Gastroesophageal sphincter (tissue), 4 donors: Measurements from ENCODE around the gene ADM5. TPM values are rescaled to one million over a fixed set of nuclear protein-coding genes. Genes with fewer than 3 reads are reported as not detected.

Source experiments
- ATAC-seq: fragments of 150-250 bp; one replicate; pipeline ENCODE4 v1.9.1; 2016; ENCODE audit warnings: mild to moderate bottlenecking, moderate library complexity
- H3K27ac ChIP-seq, 4 donors: fragments of 200-600 bp; sonication (generic) in 3 of 4; 1 replicate in 3 of 4; 2 replicates in 1 of 4; pipeline ENCODE4 v1.5.1; 2016 to 2019
- H3K27me3 ChIP-seq: fragments of 200-600 bp; sonication (generic); one replicate; pipeline ENCODE4 v1.5.1; 2019
- H3K36me3 ChIP-seq, 2 donors: fragments of 200-600 bp; sonication (generic); one replicate each; pipeline ENCODE4 v1.5.1; 2019; ENCODE audit warnings: control low read depth in 1 of 2
- H3K4me1 ChIP-seq, 3 donors: fragments of 200-600 bp; sonication (generic); 1 replicate in 2 of 3; 2 replicates in 1 of 3; pipeline ENCODE4 v1.5.1; 2016 to 2019; ENCODE audit warnings: control low read depth in 2 of 3
- H3K4me3 ChIP-seq, 2 donors: fragments of 200-600 bp; sonication (generic); one replicate each; pipeline ENCODE4 v1.5.1; 2019; ENCODE audit warnings: mild to moderate bottlenecking in 1 of 2, moderate library complexity in 1 of 2
- H3K9me3 ChIP-seq, 3 donors: fragments of 200-600 bp; sonication (generic); one replicate each; pipeline ENCODE4 v1.5.1; 2017 to 2019; ENCODE audit warnings: control low read depth in 2 of 3
- CTCF ChIP-seq, 4 experiments: fragments of 200-600 bp in 2 of 4; fragments of 450-650 bp in 2 of 4; sonication (generic) in 1 of 4; IDR thresholded peaks; one replicate each; pipeline ENCODE4 v1.5.1; 2017 to 2019; ENCODE audit warnings: antibody characterized with exemption in 4 of 4, mild to moderate bottlenecking in 2 of 4, moderate library complexity in 2 of 4
- EP300 ChIP-seq: sonication (generic); formaldehyde crosslinking; IDR thresholded peaks from one replicate; pipeline ENCODE4 v1.6.1; 2017; ENCODE audit warnings: antibody characterized with exemption, mild to moderate bottlenecking
- POLR2A ChIP-seq, 2 donors: fragments of 450-650 bp; IDR thresholded peaks; one replicate each; pipeline ENCODE4 v1.6.1; 2017; ENCODE audit warnings: antibody characterized with exemption in 2 of 2, mild to moderate bottlenecking in 2 of 2, moderate library complexity in 1 of 2
- POLR2AphosphoS5 ChIP-seq: sonication (generic); formaldehyde crosslinking; IDR thresholded peaks from one replicate; pipeline ENCODE4 v1.6.1; 2017; ENCODE audit warnings: antibody characterized with exemption
- WGBS, 2 donors: methylation state at CpG; one replicate each; pipeline ENCODE4 v1.1.5; 2018; ENCODE audit warnings: low coverage in 1 of 2; 5-methylcytosine and 5-hydroxymethylcytosine counted together
- total RNA-seq, 4 donors: library from RNA; depleted of rRNA; stranded (reverse); fragments of >200 nt; gene quantifications; one replicate each; pipeline ENCODE4 v1.1.0, GENCODE V29; 2016

ADM5 gene
- total RNA-seq, 4 donors from 2014 or later: 1.3 to 4.1 (median 1.5) TPM; not detected in 1

DNA sequence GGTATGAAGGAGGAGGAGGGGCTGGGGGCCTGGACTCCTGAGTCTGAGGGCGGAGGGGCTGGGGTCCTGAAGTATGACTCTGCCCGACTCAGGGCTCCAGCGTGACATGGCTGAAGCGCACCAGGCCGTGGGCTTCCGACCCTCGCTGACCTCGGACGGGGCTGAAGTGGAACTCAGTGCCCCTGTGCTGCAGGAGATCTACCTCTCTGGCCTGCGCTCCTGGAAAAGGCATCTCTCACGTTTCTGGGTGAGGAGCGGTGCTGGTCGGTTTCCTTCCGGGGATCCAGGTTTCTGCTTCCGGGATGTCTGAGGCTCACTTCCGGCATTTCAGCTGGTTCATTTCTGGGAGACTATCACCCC, 2.7 kb downstream of the ADM5 start:
- H3K27me3 ChIP-seq: peaks cover 37% of the 10 kb centered on the region
- ATAC-seq: no peak
- 50% methylated on average over 10 of the region's 16 CpGs; no CpG with 5 or more reads in 1 of the 2 donors for WGBS, 2 donors
- peak overlapping the region in 1 of 2 donors; percentile 52 for H3K4me3 ChIP-seq
- peaks cover 0 to 37% (median 24%) of the 10 kb centered on the region in 3 donors for H3K4me1 ChIP-seq
- no peaks in the 10 kb centered on the region for H3K9me3 ChIP-seq
- H3K36me3 ChIP-seq: peaks cover 0 to 16% of the 10 kb centered on the region in 2 donors
- TF ChIP-seq EP300 (no peak), POLR2AphosphoS5 (no peak), POLR2A (IDR thresholded peaks at IDR 0.05) (no peak), CTCF (IDR thresholded peaks at IDR 0.05) (no peak)
- no peak overlapping the region for H3K27ac ChIP-seq

GRCh38 chr19:49696115-49696514, 6.7 kb downstream of the ADM5 start:
- H3K9me3 ChIP-seq: no peaks in the 10 kb centered on the region
- H3K4me3 ChIP-seq: no peak overlapping the region
- no peaks in the 10 kb centered on the region for H3K36me3 ChIP-seq
- H3K27ac ChIP-seq: no peak overlapping the region
- 71 to 96% methylated on average over 4 to 6 of the region's 6 CpGs for WGBS, 2 donors
- H3K4me1 ChIP-seq: peaks cover 0 to 10% (median 7%) of the 10 kb centered on the region in 3 donors
- no peak for ATAC-seq
- H3K27me3 ChIP-seq: peaks cover 13% of the 10 kb centered on the region
- TF ChIP-seq POLR2AphosphoS5: no peak
- TF ChIP-seq CTCF (IDR thresholded peaks at IDR 0.05): no peak
- TF ChIP-seq EP300: no peak
- TF ChIP-seq POLR2A (IDR thresholded peaks at IDR 0.05): no peak

DNA sequence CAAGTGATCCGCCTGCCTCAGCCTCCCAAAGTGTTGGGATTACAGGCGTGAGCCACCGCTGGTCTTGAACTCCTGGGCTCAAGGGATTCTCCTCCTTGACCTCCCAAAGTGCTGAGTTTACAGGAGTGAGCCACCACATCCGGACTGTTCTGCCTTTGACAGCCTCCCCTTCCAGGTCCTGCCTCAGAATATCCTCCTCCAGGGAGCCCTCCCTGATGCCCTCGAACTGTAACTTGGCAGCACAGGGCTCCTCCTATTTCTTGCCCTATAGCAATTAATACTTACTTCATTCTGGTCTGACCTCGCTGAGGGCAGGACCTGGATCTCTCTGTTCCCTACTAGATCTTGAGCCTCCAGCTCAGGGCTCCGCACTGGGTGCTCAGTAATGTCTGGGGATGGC, 7.5 kb downstream of the ADM5 start:
- 80 to 93% methylated on average over 3 of the region's 7 CpGs for WGBS, 2 donors
- Histone ChIP-seq H3K4me1 (peaks cover 0 to 3% (median 0%) of the 10 kb centered on the region in 3 donors), H3K9me3 (no peaks in the 10 kb centered on the region), H3K27ac (no peak overlapping the region), H3K27me3 (peaks cover 10% of the 10 kb centered on the region), H3K36me3 (no peaks in the 10 kb centered on the region), H3K4me3 (no peak overlapping the region)
- no peak for ATAC-seq
- TF ChIP-seq CTCF (IDR thresholded peaks at IDR 0.05) (no peak), EP300 (no peak), POLR2AphosphoS5 (no peak), POLR2A (IDR thresholded peaks at IDR 0.05) (no peak)

DNA sequence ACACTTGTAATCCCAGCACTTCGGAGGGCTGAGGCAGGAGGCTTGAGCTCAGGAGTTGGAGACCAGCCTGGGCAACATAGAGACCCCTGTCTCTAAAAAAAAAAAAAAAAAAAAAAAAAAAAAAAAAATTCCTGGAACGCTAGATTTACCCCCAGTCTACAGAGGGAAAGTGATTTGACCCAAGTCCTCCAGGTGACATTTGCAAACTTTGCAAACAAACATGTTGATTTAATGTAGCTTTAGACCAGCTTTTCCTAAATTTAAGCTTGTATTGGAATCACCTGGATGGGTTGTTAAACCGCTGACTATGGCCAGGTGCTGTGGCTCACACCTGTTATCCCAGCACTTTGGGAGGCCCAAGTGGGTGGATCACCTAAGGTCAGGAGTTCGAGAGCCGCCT, 10.0 kb downstream of the ADM5 start:
- 85 to 90% methylated on average over 2 to 5 of the region's 5 CpGs for WGBS, 2 donors
- Histone ChIP-seq H3K27ac (no peak overlapping the region), H3K4me3 (no peak overlapping the region), H3K36me3 (no peaks in the 10 kb centered on the region), H3K27me3 (peaks cover 6% of the 10 kb centered on the region), H3K9me3 (no peaks in the 10 kb centered on the region), H3K4me1 (no peaks in the 10 kb centered on the region)
- TF ChIP-seq CTCF (IDR thresholded peaks at IDR 0.05): no peak
- TF ChIP-seq POLR2AphosphoS5: no peak
- TF ChIP-seq EP300: no peak
- no peak for TF ChIP-seq POLR2A (IDR thresholded peaks at IDR 0.05)
- no peak for ATAC-seq

GRCh38 chr19:49700563-49700962, 11.2 kb downstream of the ADM5 start:
- no peak for TF ChIP-seq POLR2AphosphoS5
- no peak for TF ChIP-seq CTCF (IDR thresholded peaks at IDR 0.05)
- no peak for TF ChIP-seq EP300
- no peak for TF ChIP-seq POLR2A (IDR thresholded peaks at IDR 0.05)
- 57 to 82% methylated on average over 2 to 10 of the region's 11 CpGs for WGBS, 2 donors
- H3K27ac ChIP-seq: no peak overlapping the region
- H3K4me3 ChIP-seq: no peak overlapping the region
- H3K27me3 ChIP-seq: peaks cover 6% of the 10 kb centered on the region
- H3K4me1 ChIP-seq: no peaks in the 10 kb centered on the region
- no peaks in the 10 kb centered on the region for H3K36me3 ChIP-seq
- no peak for ATAC-seq
- no peaks in the 10 kb centered on the region for H3K9me3 ChIP-seq
